Measurements from ENCODE around the gene ARMC9. TPM values are rescaled to one million over a fixed set of nuclear protein-coding genes. Genes with fewer than 3 reads are reported as not detected.

ARMC9 gene
- total and polyA plus RNA-seq, 2 of the 13 experiments (the other 11 are each of a cell fraction or from before 2014, with no cell fraction given): 9.1 to 12.8 TPM

- TF ChIP-seq ZBTB39 (CRISPR knock-in tag; IDR thresholded peaks at IDR 0.05) (no peak), RARA (CRISPR knock-in tag; IDR thresholded peaks at IDR 0.05) (no peak), MYNN (CRISPR knock-in tag; IDR thresholded peaks at IDR 0.05; ENCODE audit: low read depth) (no peak), ZNF777 (CRISPR knock-in tag; IDR thresholded peaks at IDR 0.05) (no peak), CC2D1A (CRISPR knock-in tag; IDR thresholded peaks at IDR 0.05) (no peak), PPARG (CRISPR knock-in tag; conservative IDR thresholded peaks at IDR 0.05) (no peak), ZNF30 (CRISPR knock-in tag; IDR thresholded peaks at IDR 0.05) (no peak), RORA (CRISPR knock-in tag; IDR thresholded peaks at IDR 0.05) (no peak), PHF21A (CRISPR knock-in tag; IDR thresholded peaks at IDR 0.05) (no peak), AHR (CRISPR knock-in tag; IDR thresholded peaks at IDR 0.05) (no peak), KDM4B (CRISPR knock-in tag; IDR thresholded peaks at IDR 0.05) (no peak), TEAD3 (CRISPR knock-in tag; optimal IDR thresholded peaks at IDR 0.05; ENCODE audit: borderline replicate concordance) (peak; percentile 64), SOX6 (IDR thresholded peaks at IDR 0.05) (no peak), SOX6 (CRISPR knock-in tag; IDR thresholded peaks at IDR 0.05) (peak; percentile 66), BORCS8-MEF2B (CRISPR knock-in tag; IDR thresholded peaks at IDR 0.05) (peak; percentile 78; the same call in 1 of the 2 replicates), ZNF883 (CRISPR knock-in tag; IDR thresholded peaks at IDR 0.05; ENCODE audit: not compliant biosample characterization) (peak; percentile 69), ZNF781 (CRISPR knock-in tag; IDR thresholded peaks at IDR 0.05; ENCODE audit: borderline replicate concordance, not compliant biosample characterization) (peak; percentile 60), ZFP36L2 (CRISPR knock-in tag; IDR thresholded peaks at IDR 0.05) (no peak), ZNF704 (CRISPR knock-in tag; IDR thresholded peaks at IDR 0.05; ENCODE audit: borderline replicate concordance) (no peak), KDM5B (CRISPR knock-in tag; IDR thresholded peaks at IDR 0.05; ENCODE audit: borderline replicate concordance) (peak; percentile 85), ZBTB25 (CRISPR knock-in tag; IDR thresholded peaks at IDR 0.05) (no peak), PRPF4 (IDR thresholded peaks at IDR 0.05; ENCODE audit: low read depth, low read length, poor library complexity, severe bottlenecking) (no peak), ZSCAN12 (CRISPR knock-in tag; IDR thresholded peaks at IDR 0.05) (no peak)
These were observed 220.6 kb downstream of the ARMC9 start (continued) for GRCh38 chr2:231418820-231419640.

Data from HepG2 (cell line).